ENCODE data around the gene DLG5. TPM values are rescaled to one million over a fixed set of nuclear protein-coding genes. Genes with fewer than 3 reads are reported as not detected.

Gene DLG5
- total and polyA plus RNA-seq, 4 donors, result 6.6 to 33.2 (median 15.8) TPM

DNA sequence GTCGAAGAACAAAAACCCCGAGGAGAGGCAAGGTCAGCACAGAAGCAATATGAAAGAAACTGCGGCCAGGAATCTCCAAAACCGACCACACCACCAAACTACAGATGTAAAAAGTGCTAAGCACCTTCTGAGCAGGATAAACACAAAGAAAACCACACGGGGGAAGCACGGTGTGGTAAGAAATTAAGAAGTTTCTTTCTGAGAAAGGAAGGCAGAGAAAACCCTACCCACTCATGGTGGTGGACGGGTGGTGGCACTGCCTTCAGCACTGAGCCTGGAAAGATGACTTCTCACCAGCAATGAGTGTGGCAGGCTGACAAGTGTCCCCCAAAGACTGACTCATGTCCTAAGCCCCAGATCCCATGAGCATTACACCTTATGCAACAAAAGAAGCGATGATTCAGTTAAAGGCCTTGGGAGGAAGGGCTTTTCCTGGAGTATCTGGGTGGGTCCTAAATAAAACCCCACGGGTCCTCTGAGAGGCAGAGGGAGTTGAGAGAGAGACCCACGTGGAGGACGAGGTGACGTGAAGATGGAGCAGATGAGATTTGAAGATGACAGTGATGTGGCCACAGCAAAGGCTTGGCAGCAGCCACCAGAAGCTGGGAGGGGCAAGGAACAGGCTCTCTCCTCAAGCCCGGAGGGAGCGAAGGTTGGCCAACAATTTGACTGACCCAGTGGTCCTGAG lies 124.9 kb downstream of the DLG5 start:
- DNase-seq, result no peak
- Histone ChIP-seq H3K9me3 (ENCODE audit: control insufficient read depth in 4 of 4, insufficient read depth in 3 of 4, low read length in 3 of 4) (no peaks in the 10 kb centered on the region), H3K4me3 (no peak overlapping the region), H3K27me3 (ENCODE audit: control insufficient read depth in 3 of 3, insufficient read depth in 3 of 3, low read length in 2 of 3) (no peaks in the 10 kb centered on the region), H3K27ac (ENCODE audit: low read depth in 1 of 2, low read length in 1 of 2) (no peak overlapping the region), H3K36me3 (ENCODE audit: control insufficient read depth in 4 of 4, insufficient read depth in 4 of 4, low read length in 4 of 4) (peaks cover 4 to 43% (median 37%) of the 10 kb centered on the region in 4 donors), H3K9ac (ENCODE audit: insufficient read depth in 1 of 2, low read length in 2 of 2) (no peak overlapping the region), H3K4me1 (ENCODE audit: control insufficient read depth in 5 of 5, insufficient read depth in 5 of 5, low read length in 5 of 5) (no peaks in the 10 kb centered on the region)
- 82 to 85% methylated on average over 14 of the region's 14 CpGs for WGBS, 2 donors
- ATAC-seq (ENCODE audit: insufficient read depth, low FRiP score), result no peak
- TF ChIP-seq, protein P1, sequence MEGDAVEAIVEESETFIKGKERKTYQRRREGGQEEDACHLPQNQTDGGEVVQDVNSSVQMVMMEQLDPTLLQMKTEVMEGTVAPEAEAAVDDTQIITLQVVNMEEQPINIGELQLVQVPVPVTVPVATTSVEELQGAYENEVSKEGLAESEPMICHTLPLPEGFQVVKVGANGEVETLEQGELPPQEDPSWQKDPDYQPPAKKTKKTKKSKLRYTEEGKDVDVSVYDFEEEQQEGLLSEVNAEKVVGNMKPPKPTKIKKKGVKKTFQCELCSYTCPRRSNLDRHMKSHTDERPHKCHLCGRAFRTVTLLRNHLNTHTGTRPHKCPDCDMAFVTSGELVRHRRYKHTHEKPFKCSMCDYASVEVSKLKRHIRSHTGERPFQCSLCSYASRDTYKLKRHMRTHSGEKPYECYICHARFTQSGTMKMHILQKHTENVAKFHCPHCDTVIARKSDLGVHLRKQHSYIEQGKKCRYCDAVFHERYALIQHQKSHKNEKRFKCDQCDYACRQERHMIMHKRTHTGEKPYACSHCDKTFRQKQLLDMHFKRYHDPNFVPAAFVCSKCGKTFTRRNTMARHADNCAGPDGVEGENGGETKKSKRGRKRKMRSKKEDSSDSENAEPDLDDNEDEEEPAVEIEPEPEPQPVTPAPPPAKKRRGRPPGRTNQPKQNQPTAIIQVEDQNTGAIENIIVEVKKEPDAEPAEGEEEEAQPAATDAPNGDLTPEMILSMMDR (IDR thresholded peaks at IDR 0.05; ENCODE audit: control extremely low read depth, extremely low read depth), result no peak

DNA sequence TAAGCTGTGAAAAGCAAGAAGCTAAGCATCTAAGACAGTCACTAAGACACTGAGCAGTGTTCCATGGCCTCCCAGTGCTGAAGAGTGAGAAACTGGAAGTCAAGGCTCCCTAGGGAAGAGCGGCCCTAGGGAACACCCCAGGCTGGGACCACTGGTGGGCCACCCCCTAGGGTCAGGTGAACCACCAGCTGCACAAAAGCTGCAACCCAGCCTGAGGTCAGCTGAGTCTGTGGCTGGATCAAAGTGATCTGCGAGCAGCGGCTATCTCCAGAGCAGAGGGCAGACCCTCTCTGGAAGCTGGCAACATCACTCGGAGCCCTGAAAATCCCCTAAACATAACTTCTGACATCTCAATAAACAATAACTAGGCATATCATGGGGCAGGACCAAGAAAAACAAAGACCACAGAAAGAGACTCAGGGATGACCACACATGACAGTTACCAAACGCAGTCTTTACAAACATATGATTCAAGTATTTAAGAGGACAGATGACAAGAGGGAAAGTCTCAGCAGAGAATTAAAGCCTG lies 125.8 kb downstream of the DLG5 start:
- Histone ChIP-seq H3K36me3 (ENCODE audit: control insufficient read depth in 4 of 4, insufficient read depth in 4 of 4, low read length in 4 of 4) (peaks cover 4 to 39% (median 36%) of the 10 kb centered on the region in 4 donors), H3K9ac (ENCODE audit: insufficient read depth in 1 of 2, low read length in 2 of 2) (no peak overlapping the region), H3K4me1 (ENCODE audit: control insufficient read depth in 5 of 5, insufficient read depth in 5 of 5, low read length in 5 of 5) (no peaks in the 10 kb centered on the region), H3K4me3 (no peak overlapping the region), H3K9me3 (ENCODE audit: control insufficient read depth in 4 of 4, insufficient read depth in 3 of 4, low read length in 3 of 4) (no peaks in the 10 kb centered on the region), H3K27me3 (ENCODE audit: control insufficient read depth in 3 of 3, insufficient read depth in 3 of 3, low read length in 2 of 3) (no peaks in the 10 kb centered on the region), H3K27ac (ENCODE audit: low read depth in 1 of 2, low read length in 1 of 2) (no peak overlapping the region)
- ATAC-seq (ENCODE audit: insufficient read depth, low FRiP score) (no peak), DNase-seq (no peak)
- 95 to 98% methylated on average over 5 of the region's 5 CpGs for WGBS, 2 donors
- TF ChIP-seq, protein P1 (IDR thresholded peaks at IDR 0.05; ENCODE audit: control extremely low read depth, extremely low read depth), result no peak

DNA sequence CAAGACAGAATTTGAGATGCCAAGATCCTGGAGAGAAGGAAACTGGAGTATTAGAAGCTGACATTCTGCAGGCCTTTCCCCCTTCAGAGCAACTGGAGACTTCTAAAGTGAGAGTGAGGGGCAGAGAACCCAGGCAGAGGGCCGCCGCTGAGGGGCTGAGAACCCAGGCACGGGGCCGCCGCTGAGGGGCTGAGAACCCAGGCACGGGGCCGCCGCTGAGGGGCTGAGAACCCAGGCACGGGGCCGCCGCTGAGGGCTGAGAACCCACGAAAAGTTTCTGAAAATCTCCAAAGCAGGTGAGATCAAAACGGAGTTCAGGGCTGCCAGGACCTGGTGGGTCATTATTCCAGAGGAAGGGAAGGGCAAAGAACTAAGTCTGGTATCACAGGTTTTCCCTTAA lies 126.2 kb downstream of the DLG5 start:
- no peak for DNase-seq
- no peak for ATAC-seq (ENCODE audit: insufficient read depth, low FRiP score)
- H3K27ac ChIP-seq (ENCODE audit: low read depth in 1 of 2, low read length in 1 of 2), result no peak overlapping the region
- H3K36me3 ChIP-seq (ENCODE audit: control insufficient read depth in 4 of 4, insufficient read depth in 4 of 4, low read length in 4 of 4), result peaks cover 4 to 39% (median 36%) of the 10 kb centered on the region in 4 donors
- no peaks in the 10 kb centered on the region for H3K27me3 ChIP-seq (ENCODE audit: control insufficient read depth in 3 of 3, insufficient read depth in 3 of 3, low read length in 2 of 3)
- H3K4me1 ChIP-seq (ENCODE audit: control insufficient read depth in 5 of 5, insufficient read depth in 5 of 5, low read length in 5 of 5), result no peaks in the 10 kb centered on the region
- H3K4me3 ChIP-seq, result no peak overlapping the region
- no peak overlapping the region for H3K9ac ChIP-seq (ENCODE audit: insufficient read depth in 1 of 2, low read length in 2 of 2)
- 96 to 99% methylated on average over 13 of the region's 13 CpGs for WGBS, 2 donors
- TF ChIP-seq, protein P1 (IDR thresholded peaks at IDR 0.05; ENCODE audit: control extremely low read depth, extremely low read depth), result no peak
- no peaks in the 10 kb centered on the region for H3K9me3 ChIP-seq (ENCODE audit: control insufficient read depth in 4 of 4, insufficient read depth in 3 of 4, low read length in 3 of 4)
